Keratinocyte (primary cell): Measurements from ENCODE around the gene RELL2.

ENCODE experiments used
- EZH2 ChIP-seq: IDR thresholded peaks from one replicate; pipeline ENCODE4 v1.6.1; 2012; ENCODE audit warnings: inconsistent platforms, mild to moderate bottlenecking, low read length, moderate library complexity
- TF ChIP-seq, protein P1 (sequence below), 3 experiments: IDR thresholded peaks in 1 of 3; conservative IDR thresholded peaks in 1 of 3; optimal IDR thresholded peaks in 1 of 3; 2 replicates in 2 of 3; 3 replicates in 1 of 3; pipeline versions ENCODE3 to v1.5.1; 2011; ENCODE audit warnings: low read length in 3 of 3, mild to moderate bottlenecking in 3 of 3, moderate library complexity in 2 of 3, control low read depth in 1 of 3, inconsistent platforms in 1 of 3; ENCODE audit not compliant: insufficient read depth in 2 of 3; ENCODE audit errors: extremely low read depth in 1 of 3

DNA sequence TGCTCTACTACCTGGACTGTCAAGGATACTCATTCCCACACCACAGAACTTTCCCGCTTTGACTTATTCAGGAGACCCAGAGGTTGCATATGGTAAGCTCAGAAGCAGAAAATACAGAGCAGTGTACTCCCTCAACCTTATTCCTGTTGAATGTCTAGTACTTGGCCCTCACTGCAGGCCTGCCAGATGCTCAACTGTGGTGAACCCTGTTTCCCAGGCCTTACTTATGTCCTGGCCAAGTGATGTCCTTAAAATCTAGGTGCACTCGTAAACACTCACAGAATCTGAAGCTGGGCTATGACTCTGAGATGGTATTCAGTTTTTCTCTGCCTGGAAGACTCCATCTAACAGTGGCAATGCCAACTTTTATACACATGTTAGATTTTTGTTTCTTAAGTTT, 39.0 kb upstream of the RELL2 start:
- TF ChIP-seq, protein P1, sequence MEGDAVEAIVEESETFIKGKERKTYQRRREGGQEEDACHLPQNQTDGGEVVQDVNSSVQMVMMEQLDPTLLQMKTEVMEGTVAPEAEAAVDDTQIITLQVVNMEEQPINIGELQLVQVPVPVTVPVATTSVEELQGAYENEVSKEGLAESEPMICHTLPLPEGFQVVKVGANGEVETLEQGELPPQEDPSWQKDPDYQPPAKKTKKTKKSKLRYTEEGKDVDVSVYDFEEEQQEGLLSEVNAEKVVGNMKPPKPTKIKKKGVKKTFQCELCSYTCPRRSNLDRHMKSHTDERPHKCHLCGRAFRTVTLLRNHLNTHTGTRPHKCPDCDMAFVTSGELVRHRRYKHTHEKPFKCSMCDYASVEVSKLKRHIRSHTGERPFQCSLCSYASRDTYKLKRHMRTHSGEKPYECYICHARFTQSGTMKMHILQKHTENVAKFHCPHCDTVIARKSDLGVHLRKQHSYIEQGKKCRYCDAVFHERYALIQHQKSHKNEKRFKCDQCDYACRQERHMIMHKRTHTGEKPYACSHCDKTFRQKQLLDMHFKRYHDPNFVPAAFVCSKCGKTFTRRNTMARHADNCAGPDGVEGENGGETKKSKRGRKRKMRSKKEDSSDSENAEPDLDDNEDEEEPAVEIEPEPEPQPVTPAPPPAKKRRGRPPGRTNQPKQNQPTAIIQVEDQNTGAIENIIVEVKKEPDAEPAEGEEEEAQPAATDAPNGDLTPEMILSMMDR (optimal IDR thresholded peaks at IDR 0.05 in 1 of 3, IDR thresholded peaks at IDR 0.05 in 1 of 3, conservative IDR thresholded peaks at IDR 0.05 in 1 of 3; ENCODE audit: extremely low read depth in 1 of 3, insufficient read depth in 2 of 3, low read length in 3 of 3), result no peak
- TF ChIP-seq EZH2, result no peak
